WTC11 (cell line): ENCODE data around the gene GOSR1.

ENCODE experiments used
- ATF1 ChIP-seq: sonication (generic); formaldehyde crosslinking; IDR thresholded peaks from 2 replicates; pipeline ENCODE4 v1.8.1; 2023; ENCODE audit warnings: mild to moderate bottlenecking, moderate library complexity, missing genetic modification reagents
- CBFB ChIP-seq: sonication (generic); formaldehyde crosslinking; IDR thresholded peaks from 2 replicates; pipeline ENCODE4 v1.8.1; 2022; ENCODE audit warnings: mild to moderate bottlenecking, low read depth, missing genetic modification reagents
- KAT7 ChIP-seq: sonication (generic); formaldehyde crosslinking; IDR thresholded peaks from 2 replicates; pipeline ENCODE4 v1.8.1; 2023; ENCODE audit warnings: missing genetic modification reagents, mild to moderate bottlenecking, borderline replicate concordance
- NR2C2 ChIP-seq: sonication (generic); formaldehyde crosslinking; IDR thresholded peaks from 2 replicates; pipeline ENCODE4 v1.8.0; 2022; ENCODE audit warnings: mild to moderate bottlenecking, missing genetic modification reagents
- TCF7 ChIP-seq: sonication (generic); formaldehyde crosslinking; IDR thresholded peaks from 2 replicates; pipeline ENCODE4 v1.8.0; 2022; ENCODE audit warnings: mild to moderate bottlenecking, low read depth, missing genetic modification reagents, moderate library complexity
- ZNF232 ChIP-seq: sonication (generic); formaldehyde crosslinking; IDR thresholded peaks from 2 replicates; pipeline ENCODE4 v1.8.0; 2022; ENCODE audit warnings: mild to moderate bottlenecking, missing genetic modification reagents
- TF ChIP-seq, protein P1 (sequence below): sonication (generic); formaldehyde crosslinking; IDR thresholded peaks from 2 replicates; pipeline ENCODE4 v1.8.0; 2022; ENCODE audit warnings: mild to moderate bottlenecking, missing genetic modification reagents
- TF ChIP-seq, protein P2 (sequence below): fragments of 200-600 bp; IDR thresholded peaks from 2 replicates; pipeline ENCODE4 v1.8.0; 2022; ENCODE audit warnings: antibody characterized with exemption
- TF ChIP-seq, protein P3 (sequence below): sonication (generic); formaldehyde crosslinking; conservative IDR thresholded peaks from 2 replicates; pipeline ENCODE4 v1.8.1; 2022; ENCODE audit warnings: mild to moderate bottlenecking, missing genetic modification reagents
- TF ChIP-seq, protein P4 (sequence below): sonication (generic); formaldehyde crosslinking; IDR thresholded peaks from 2 replicates; pipeline ENCODE4 v1.8.0; 2022; ENCODE audit warnings: mild to moderate bottlenecking, missing genetic modification reagents
- TF ChIP-seq, protein P5 (sequence below): fragments of 250-450 bp; sonication (Bioruptor Pico); IDR thresholded peaks from 2 replicates; pipeline ENCODE4 v1.8.0; 2021; ENCODE audit warnings: mild to moderate bottlenecking
- TF ChIP-seq, protein P6 (sequence below): sonication (generic); formaldehyde crosslinking; IDR thresholded peaks from 2 replicates; pipeline ENCODE4 v1.8.1; 2023; ENCODE audit warnings: mild to moderate bottlenecking, missing genetic modification reagents, moderate library complexity

DNA sequence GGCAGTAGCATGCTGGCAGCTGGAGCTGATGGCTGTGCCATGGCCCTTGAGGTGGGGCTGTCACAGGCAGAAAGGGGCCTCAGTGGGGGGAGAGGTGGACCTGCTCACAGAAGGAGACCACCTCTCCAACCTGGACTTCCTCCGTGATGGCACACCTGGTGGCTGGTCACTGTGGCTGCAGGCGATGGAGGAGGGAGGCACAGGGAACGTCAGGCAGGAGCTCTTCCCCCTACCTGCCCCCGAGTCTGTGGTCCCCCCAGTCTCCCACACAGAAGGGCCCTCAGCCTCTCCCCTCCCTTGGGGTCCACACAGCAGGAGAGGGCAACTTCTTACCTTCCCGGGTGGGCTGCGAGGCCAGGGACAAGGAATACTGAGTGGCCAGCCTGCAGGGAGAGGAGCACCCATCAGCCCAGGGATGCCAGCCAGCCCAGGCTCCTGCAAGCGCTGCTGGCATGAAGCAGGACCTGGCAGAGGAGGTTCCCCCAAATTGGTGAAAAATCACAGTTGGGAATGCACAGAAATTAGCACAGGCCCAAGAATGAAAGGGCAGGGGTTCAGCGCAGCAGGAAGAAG, 96.5 kb downstream of the GOSR1 start:
- TF ChIP-seq, protein P1, sequence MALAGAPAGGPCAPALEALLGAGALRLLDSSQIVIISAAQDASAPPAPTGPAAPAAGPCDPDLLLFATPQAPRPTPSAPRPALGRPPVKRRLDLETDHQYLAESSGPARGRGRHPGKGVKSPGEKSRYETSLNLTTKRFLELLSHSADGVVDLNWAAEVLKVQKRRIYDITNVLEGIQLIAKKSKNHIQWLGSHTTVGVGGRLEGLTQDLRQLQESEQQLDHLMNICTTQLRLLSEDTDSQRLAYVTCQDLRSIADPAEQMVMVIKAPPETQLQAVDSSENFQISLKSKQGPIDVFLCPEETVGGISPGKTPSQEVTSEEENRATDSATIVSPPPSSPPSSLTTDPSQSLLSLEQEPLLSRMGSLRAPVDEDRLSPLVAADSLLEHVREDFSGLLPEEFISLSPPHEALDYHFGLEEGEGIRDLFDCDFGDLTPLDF (CRISPR knock-in tag): no peak
- no peak for TF ChIP-seq KAT7 (CRISPR knock-in tag)
- TF ChIP-seq, protein P2, sequence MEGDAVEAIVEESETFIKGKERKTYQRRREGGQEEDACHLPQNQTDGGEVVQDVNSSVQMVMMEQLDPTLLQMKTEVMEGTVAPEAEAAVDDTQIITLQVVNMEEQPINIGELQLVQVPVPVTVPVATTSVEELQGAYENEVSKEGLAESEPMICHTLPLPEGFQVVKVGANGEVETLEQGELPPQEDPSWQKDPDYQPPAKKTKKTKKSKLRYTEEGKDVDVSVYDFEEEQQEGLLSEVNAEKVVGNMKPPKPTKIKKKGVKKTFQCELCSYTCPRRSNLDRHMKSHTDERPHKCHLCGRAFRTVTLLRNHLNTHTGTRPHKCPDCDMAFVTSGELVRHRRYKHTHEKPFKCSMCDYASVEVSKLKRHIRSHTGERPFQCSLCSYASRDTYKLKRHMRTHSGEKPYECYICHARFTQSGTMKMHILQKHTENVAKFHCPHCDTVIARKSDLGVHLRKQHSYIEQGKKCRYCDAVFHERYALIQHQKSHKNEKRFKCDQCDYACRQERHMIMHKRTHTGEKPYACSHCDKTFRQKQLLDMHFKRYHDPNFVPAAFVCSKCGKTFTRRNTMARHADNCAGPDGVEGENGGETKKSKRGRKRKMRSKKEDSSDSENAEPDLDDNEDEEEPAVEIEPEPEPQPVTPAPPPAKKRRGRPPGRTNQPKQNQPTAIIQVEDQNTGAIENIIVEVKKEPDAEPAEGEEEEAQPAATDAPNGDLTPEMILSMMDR: no peak
- TF ChIP-seq, protein P3, sequence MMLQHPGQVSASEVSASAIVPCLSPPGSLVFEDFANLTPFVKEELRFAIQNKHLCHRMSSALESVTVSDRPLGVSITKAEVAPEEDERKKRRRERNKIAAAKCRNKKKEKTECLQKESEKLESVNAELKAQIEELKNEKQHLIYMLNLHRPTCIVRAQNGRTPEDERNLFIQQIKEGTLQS (CRISPR knock-in tag): no peak
- TF ChIP-seq, protein P4, sequence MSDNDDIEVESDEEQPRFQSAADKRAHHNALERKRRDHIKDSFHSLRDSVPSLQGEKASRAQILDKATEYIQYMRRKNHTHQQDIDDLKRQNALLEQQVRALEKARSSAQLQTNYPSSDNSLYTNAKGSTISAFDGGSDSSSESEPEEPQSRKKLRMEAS (CRISPR knock-in tag): no peak
- no peak for TF ChIP-seq NR2C2
- TF ChIP-seq ATF1 (CRISPR knock-in tag): no peak
- TF ChIP-seq ZNF232 (CRISPR knock-in tag): no peak
- no peak for TF ChIP-seq CBFB (CRISPR knock-in tag)
- TF ChIP-seq, protein P5, sequence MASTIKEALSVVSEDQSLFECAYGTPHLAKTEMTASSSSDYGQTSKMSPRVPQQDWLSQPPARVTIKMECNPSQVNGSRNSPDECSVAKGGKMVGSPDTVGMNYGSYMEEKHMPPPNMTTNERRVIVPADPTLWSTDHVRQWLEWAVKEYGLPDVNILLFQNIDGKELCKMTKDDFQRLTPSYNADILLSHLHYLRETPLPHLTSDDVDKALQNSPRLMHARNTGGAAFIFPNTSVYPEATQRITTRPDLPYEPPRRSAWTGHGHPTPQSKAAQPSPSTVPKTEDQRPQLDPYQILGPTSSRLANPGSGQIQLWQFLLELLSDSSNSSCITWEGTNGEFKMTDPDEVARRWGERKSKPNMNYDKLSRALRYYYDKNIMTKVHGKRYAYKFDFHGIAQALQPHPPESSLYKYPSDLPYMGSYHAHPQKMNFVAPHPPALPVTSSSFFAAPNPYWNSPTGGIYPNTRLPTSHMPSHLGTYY (CRISPR knock-in tag): no peak
- TF ChIP-seq TCF7 (CRISPR knock-in tag): no peak
- TF ChIP-seq, protein P6, sequence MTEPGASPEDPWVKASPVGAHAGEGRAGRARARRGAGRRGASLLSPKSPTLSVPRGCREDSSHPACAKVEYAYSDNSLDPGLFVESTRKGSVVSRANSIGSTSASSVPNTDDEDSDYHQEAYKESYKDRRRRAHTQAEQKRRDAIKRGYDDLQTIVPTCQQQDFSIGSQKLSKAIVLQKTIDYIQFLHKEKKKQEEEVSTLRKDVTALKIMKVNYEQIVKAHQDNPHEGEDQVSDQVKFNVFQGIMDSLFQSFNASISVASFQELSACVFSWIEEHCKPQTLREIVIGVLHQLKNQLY (CRISPR knock-in tag): no peak
